GM23338 (cell line): ENCODE data around the gene CCDC57. TPM values are rescaled to one million over a fixed set of nuclear protein-coding genes. Genes with fewer than 3 reads are reported as not detected.

Experiments used
- ATAC-seq: fragments of 200-7000 bp; cut with Tn5 transposase; 3 replicates; pipeline ENCODE4 v1.9.1; 2020
- DNase-seq: peaks from one replicate; pipeline ENCODE4 v3.0.0-alpha.2; 2015; ENCODE audit warnings: low spot score
- H2AFZ ChIP-seq: fragments of 200-600 bp; sonication (generic); 2 replicates; pipeline ENCODE4 v1.8.0; 2016; ENCODE audit warnings: antibody characterized with exemption, mild to moderate bottlenecking, moderate library complexity
- H3F3A ChIP-seq: fragments of 200-600 bp; sonication (generic); replicated peaks from 2 replicates; pipeline ENCODE4 v1.8.0; 2017; ENCODE audit warnings: antibody characterized with exemption, mixed run types, low read depth
- H3K27ac ChIP-seq: fragments of 200-600 bp; sonication (generic); 2 replicates; pipeline ENCODE4 v1.6.1; 2016; ENCODE audit warnings: low read depth
- H3K27me3 ChIP-seq: fragments of 200-600 bp; sonication (generic); 2 replicates; pipeline ENCODE4 v1.8.0; 2016; ENCODE audit warnings: mild to moderate bottlenecking, mixed run types, moderate library complexity; ENCODE audit not compliant: insufficient read depth
- H3K36me3 ChIP-seq: fragments of 200-600 bp; sonication (generic); 2 replicates; pipeline ENCODE4 v1.8.0; 2016; ENCODE audit warnings: mild to moderate bottlenecking; ENCODE audit not compliant: insufficient read depth
- H3K4me1 ChIP-seq: fragments of 200-600 bp; sonication (generic); 2 replicates; pipeline ENCODE4 v1.8.0; 2016; ENCODE audit warnings: mild to moderate bottlenecking, moderate library complexity; ENCODE audit not compliant: insufficient read depth
- H3K4me2 ChIP-seq: fragments of 200-600 bp; sonication (generic); 2 replicates; pipeline ENCODE4 v1.7.1; 2017; ENCODE audit warnings: mixed run types
- H3K4me3 ChIP-seq: fragments of 200-600 bp; sonication (generic); 2 replicates; pipeline ENCODE4 v1.6.1; 2016; ENCODE audit warnings: mixed run types
- H3K79me2 ChIP-seq: fragments of 200-600 bp; sonication (generic); replicated peaks from 2 replicates; pipeline ENCODE4 v1.8.0; 2017; ENCODE audit warnings: mild to moderate bottlenecking; ENCODE audit not compliant: insufficient read depth
- H3K9me2 ChIP-seq: fragments of 200-600 bp; sonication (generic); 2 replicates; pipeline ENCODE4 v1.8.0; 2017; ENCODE audit not compliant: insufficient read depth
- H4K20me1 ChIP-seq: fragments of 200-600 bp; sonication (generic); replicated peaks from 2 replicates; pipeline ENCODE4 v1.8.0; 2017; ENCODE audit warnings: mild to moderate bottlenecking; ENCODE audit not compliant: insufficient read depth
- H3K27ac Mint-ChIP-seq: 2 replicates; pipeline ENCODE4 v1.8.0; 2020; ENCODE audit warnings: inconsistent platforms, mild to moderate bottlenecking, moderate library complexity, mixed read lengths
- H3K27me3 Mint-ChIP-seq: 3 replicates; pipeline ENCODE4 v1.8.0; 2022; ENCODE audit warnings: low read depth, mild to moderate bottlenecking, moderate library complexity, mixed read lengths, inconsistent platforms; ENCODE audit not compliant: insufficient read depth, poor library complexity
- H3K36me3 Mint-ChIP-seq: 3 replicates; pipeline ENCODE4 v1.8.0; 2021; ENCODE audit warnings: low read depth, mild to moderate bottlenecking, inconsistent platforms, moderate library complexity, mixed read lengths
- H3K4me1 Mint-ChIP-seq: 3 replicates; pipeline ENCODE4 v1.8.0; 2020; ENCODE audit warnings: mild to moderate bottlenecking, inconsistent platforms, mixed read lengths
- H3K4me3 Mint-ChIP-seq: 3 replicates; pipeline ENCODE4 v1.8.0; 2021; ENCODE audit warnings: moderate library complexity, mild to moderate bottlenecking, inconsistent platforms, mixed read lengths
- H3K9me3 Mint-ChIP-seq: 3 replicates; pipeline ENCODE4 v1.8.0; 2020; ENCODE audit warnings: moderate library complexity, mild to moderate bottlenecking, inconsistent platforms, mixed read lengths
- CREB1 ChIP-seq: fragments of 250-450 bp; sonication (Bioruptor Pico); IDR thresholded peaks from 2 replicates; pipeline ENCODE4 v1.5.0; 2020; ENCODE audit warnings: low read depth, mild to moderate bottlenecking, moderate library complexity
- EZH2phosphoT487 ChIP-seq: fragments of 200-600 bp; sonication (generic); IDR thresholded peaks from one replicate; pipeline ENCODE4 v1.8.1; 2018; ENCODE audit warnings: antibody characterized with exemption; ENCODE audit not compliant: unreplicated experiment
- NANOG ChIP-seq: IDR thresholded peaks from 2 replicates; pipeline ENCODE4 v1.6.1; 2016; ENCODE audit warnings: antibody characterized with exemption, borderline replicate concordance
- POLR2AphosphoS5 ChIP-seq: IDR thresholded peaks from 2 replicates; pipeline ENCODE4 v1.6.1; 2016; ENCODE audit warnings: antibody characterized with exemption, low read depth
- ZNF114 ChIP-seq: fragments of 250-450 bp; sonication (Bioruptor Pico); IDR thresholded peaks from 2 replicates; pipeline ENCODE4 v1.5.0; 2020; ENCODE audit warnings: mild to moderate bottlenecking, moderate library complexity
- ZNF331 ChIP-seq: fragments of 250-450 bp; sonication (Bioruptor Pico); IDR thresholded peaks from 2 replicates; pipeline ENCODE4 v1.5.0; 2020; ENCODE audit warnings: low read depth, mild to moderate bottlenecking, moderate library complexity
- polyA plus RNA-seq: library from polyadenylated mRNA; unstranded; fragments of >200 nt; fragmentation: Nextera tagmentation; extraction: Ambion mirVana; gene quantifications from 2 replicates; pipeline ENCODE4 v1.2.1, GENCODE V29; 2016
- total RNA-seq: library from RNA; depleted of rRNA; stranded (reverse); fragments of >200 nt; shearing (Covaris generic); gene quantifications from 2 replicates; pipeline ENCODE4 v1.2.3, GENCODE V29; 2014
- TF ChIP-seq, protein P1 (sequence below), 2 experiments: fragments of 200-600 bp in 1 of 2; sonication (generic) in 1 of 2; conservative IDR thresholded peaks; 2 replicates each; pipeline versions ENCODE4 v1.5.1 to v1.6.1; 2016 to 2017; ENCODE audit warnings: antibody characterized with exemption in 2 of 2, low read depth in 2 of 2, mild to moderate bottlenecking in 2 of 2, moderate library complexity in 1 of 2
- TF ChIP-seq, protein P2 (sequence below): fragments of 250-450 bp; sonication (Bioruptor Pico); IDR thresholded peaks from 2 replicates; pipeline ENCODE4 v1.5.0; 2020; ENCODE audit warnings: mild to moderate bottlenecking, moderate library complexity
- TF ChIP-seq, protein P3 (sequence below): IDR thresholded peaks from one replicate; pipeline ENCODE4 v1.6.1; 2018; ENCODE audit warnings: antibody characterized with exemption; ENCODE audit not compliant: unreplicated experiment

The CCDC57 gene
- total and polyA plus RNA-seq, 2 experiments from 2014 or later, result 7.0 to 16.3 TPM

DNA sequence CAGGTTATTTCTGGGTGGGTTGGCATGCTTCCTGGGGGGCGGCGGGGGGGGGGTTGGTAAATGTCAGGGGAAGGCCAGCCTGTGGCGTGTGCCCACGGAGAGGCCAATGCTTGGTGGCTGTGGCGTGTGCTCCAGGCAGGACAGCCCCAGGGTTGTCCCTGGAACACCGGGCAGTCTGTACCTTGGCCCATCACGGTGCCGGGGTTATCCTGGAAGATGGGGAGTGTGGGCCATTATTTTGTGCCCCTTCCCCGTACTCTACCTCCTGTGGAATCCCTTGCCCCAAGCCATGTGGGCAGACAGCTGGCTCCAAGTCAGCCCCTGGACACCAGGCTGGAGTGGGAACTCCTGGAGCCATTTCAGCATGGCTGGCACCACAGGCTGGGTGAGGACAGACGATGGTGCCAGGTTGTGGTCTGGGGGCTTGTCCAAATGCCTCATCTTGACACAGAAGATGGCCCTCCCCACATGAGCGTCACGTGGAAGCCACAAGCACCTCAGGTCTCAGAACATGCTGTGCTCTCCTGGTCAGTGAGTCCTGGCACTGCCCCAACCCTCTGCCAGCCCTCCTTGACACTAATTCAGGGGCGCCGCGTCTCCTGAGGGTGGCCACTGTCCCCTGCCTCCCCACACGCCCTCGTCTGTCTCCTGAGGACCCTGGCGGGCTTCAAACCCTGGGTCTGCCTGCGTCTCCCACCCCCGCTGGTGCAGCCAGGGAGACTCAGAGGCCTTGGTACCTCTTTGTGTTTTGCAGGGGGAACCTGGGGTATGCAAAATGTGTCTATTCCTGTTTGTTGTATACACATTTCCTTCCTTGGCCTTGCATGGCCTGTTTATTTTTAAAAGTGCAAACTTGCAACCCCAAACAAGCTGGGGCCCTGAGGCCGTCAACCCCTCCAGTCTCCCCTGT, 20.5 kb upstream of the CCDC57 start:
- Mint-ChIP-seq H3K9me3 (no peaks in the 10 kb centered on the region), H3K36me3 (no peaks in the 10 kb centered on the region), H3K27ac (no peak overlapping the region), H3K4me3 (no peak overlapping the region), H3K27me3 (peaks cover 32% of the 10 kb centered on the region), H3K4me1 (peaks cover 5% of the 10 kb centered on the region; the same call in 1 of the 3 replicates)
- Histone ChIP-seq H3K4me3 (no peak overlapping the region), H3K9me2 (no peaks in the 10 kb centered on the region), H4K20me1 (no peaks in the 10 kb centered on the region; the same call in 1 of the 2 replicates), H3K27ac (no peak overlapping the region), H2AFZ (no peak overlapping the region), H3K4me2 (no peak overlapping the region), H3K27me3 (peaks cover 35% of the 10 kb centered on the region), H3F3A (peaks cover 2% of the 10 kb centered on the region; the same call in 1 of the 2 replicates), H3K79me2 (no peaks in the 10 kb centered on the region), H3K36me3 (no peaks in the 10 kb centered on the region), H3K4me1 (no peaks in the 10 kb centered on the region)
- DNase-seq (no peak), ATAC-seq (no peak)
- no peak for TF ChIP-seq EZH2phosphoT487
- TF ChIP-seq NANOG, result no peak
- TF ChIP-seq CREB1 (CRISPR knock-in tag), result no peak
- TF ChIP-seq, protein P1, sequence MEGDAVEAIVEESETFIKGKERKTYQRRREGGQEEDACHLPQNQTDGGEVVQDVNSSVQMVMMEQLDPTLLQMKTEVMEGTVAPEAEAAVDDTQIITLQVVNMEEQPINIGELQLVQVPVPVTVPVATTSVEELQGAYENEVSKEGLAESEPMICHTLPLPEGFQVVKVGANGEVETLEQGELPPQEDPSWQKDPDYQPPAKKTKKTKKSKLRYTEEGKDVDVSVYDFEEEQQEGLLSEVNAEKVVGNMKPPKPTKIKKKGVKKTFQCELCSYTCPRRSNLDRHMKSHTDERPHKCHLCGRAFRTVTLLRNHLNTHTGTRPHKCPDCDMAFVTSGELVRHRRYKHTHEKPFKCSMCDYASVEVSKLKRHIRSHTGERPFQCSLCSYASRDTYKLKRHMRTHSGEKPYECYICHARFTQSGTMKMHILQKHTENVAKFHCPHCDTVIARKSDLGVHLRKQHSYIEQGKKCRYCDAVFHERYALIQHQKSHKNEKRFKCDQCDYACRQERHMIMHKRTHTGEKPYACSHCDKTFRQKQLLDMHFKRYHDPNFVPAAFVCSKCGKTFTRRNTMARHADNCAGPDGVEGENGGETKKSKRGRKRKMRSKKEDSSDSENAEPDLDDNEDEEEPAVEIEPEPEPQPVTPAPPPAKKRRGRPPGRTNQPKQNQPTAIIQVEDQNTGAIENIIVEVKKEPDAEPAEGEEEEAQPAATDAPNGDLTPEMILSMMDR (conservative IDR thresholded peaks at IDR 0.05; ENCODE audit: low read depth in 2 of 2), result no peak
- TF ChIP-seq ZNF331, result no peak
- TF ChIP-seq POLR2AphosphoS5, result no peak

DNA sequence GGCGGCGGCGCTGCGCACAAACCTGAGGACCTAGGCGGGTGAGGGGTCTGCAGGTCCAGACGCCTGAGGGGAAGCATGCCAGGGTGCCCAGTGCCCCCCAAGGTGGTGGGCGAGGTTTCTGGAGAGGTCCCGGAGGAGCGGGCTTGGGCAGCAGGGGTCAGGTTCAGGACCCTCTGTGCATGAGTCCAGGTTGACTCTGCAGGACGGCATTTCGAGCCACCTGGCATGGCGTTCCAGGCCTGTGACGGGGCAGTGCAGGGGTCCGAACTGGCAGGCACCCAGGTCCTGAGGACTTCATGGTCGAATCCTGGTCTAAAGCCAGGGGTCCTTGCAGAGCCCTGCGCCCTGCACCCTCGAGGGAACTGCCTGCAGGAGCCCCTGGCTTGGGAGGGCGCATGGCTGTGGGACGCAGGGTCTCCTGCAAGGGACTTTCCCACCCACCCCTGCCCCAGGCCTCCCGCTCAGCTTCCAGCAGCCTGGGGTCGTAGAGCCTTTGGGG, 19.7 kb upstream of the CCDC57 start:
- Histone ChIP-seq H4K20me1 (no peaks in the 10 kb centered on the region; the same call in 1 of the 2 replicates), H2AFZ (peak overlapping the region; percentile 95; the same call in 1 of the 2 replicates)
- TF ChIP-seq, protein P2, sequence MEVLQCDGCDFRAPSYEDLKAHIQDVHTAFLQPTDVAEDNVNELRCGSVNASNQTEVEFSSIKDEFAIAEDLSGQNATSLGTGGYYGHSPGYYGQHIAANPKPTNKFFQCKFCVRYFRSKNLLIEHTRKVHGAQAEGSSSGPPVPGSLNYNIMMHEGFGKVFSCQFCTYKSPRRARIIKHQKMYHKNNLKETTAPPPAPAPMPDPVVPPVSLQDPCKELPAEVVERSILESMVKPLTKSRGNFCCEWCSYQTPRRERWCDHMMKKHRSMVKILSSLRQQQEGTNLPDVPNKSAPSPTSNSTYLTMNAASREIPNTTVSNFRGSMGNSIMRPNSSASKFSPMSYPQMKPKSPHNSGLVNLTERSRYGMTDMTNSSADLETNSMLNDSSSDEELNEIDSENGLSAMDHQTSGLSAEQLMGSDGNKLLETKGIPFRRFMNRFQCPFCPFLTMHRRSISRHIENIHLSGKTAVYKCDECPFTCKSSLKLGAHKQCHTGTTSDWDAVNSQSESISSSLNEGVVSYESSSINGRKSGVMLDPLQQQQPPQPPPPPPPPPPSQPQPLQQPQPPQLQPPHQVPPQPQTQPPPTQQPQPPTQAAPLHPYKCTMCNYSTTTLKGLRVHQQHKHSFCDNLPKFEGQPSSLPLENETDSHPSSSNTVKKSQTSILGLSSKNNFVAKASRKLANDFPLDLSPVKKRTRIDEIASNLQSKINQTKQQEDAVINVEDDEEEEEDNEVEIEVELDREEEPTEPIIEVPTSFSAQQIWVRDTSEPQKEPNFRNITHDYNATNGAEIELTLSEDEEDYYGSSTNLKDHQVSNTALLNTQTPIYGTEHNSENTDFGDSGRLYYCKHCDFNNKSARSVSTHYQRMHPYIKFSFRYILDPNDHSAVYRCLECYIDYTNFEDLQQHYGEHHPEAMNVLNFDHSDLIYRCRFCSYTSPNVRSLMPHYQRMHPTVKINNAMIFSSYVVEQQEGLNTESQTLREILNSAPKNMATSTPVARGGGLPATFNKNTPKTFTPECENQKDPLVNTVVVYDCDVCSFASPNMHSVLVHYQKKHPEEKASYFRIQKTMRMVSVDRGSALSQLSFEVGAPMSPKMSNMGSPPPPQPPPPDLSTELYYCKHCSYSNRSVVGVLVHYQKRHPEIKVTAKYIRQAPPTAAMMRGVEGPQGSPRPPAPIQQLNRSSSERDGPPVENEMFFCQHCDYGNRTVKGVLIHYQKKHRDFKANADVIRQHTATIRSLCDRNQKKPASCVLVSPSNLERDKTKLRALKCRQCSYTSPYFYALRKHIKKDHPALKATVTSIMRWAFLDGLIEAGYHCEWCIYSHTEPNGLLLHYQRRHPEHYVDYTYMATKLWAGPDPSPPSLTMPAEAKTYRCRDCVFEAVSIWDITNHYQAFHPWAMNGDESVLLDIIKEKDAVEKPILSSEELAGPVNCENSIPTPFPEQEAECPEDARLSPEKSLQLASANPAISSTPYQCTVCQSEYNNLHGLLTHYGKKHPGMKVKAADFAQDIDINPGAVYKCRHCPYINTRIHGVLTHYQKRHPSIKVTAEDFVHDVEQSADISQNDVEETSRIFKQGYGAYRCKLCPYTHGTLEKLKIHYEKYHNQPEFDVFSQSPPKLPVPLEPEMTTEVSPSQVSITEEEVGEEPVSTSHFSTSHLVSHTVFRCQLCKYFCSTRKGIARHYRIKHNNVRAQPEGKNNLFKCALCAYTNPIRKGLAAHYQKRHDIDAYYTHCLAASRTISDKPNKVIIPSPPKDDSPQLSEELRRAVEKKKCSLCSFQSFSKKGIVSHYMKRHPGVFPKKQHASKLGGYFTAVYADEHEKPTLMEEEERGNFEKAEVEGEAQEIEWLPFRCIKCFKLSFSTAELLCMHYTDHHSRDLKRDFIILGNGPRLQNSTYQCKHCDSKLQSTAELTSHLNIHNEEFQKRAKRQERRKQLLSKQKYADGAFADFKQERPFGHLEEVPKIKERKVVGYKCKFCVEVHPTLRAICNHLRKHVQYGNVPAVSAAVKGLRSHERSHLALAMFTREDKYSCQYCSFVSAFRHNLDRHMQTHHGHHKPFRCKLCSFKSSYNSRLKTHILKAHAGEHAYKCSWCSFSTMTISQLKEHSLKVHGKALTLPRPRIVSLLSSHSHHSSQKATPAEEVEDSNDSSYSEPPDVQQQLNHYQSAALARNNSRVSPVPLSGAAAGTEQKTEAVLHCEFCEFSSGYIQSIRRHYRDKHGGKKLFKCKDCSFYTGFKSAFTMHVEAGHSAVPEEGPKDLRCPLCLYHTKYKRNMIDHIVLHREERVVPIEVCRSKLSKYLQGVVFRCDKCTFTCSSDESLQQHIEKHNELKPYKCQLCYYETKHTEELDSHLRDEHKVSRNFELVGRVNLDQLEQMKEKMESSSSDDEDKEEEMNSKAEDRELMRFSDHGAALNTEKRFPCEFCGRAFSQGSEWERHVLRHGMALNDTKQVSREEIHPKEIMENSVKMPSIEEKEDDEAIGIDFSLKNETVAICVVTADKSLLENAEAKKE, result no peak
- TF ChIP-seq, protein P3, sequence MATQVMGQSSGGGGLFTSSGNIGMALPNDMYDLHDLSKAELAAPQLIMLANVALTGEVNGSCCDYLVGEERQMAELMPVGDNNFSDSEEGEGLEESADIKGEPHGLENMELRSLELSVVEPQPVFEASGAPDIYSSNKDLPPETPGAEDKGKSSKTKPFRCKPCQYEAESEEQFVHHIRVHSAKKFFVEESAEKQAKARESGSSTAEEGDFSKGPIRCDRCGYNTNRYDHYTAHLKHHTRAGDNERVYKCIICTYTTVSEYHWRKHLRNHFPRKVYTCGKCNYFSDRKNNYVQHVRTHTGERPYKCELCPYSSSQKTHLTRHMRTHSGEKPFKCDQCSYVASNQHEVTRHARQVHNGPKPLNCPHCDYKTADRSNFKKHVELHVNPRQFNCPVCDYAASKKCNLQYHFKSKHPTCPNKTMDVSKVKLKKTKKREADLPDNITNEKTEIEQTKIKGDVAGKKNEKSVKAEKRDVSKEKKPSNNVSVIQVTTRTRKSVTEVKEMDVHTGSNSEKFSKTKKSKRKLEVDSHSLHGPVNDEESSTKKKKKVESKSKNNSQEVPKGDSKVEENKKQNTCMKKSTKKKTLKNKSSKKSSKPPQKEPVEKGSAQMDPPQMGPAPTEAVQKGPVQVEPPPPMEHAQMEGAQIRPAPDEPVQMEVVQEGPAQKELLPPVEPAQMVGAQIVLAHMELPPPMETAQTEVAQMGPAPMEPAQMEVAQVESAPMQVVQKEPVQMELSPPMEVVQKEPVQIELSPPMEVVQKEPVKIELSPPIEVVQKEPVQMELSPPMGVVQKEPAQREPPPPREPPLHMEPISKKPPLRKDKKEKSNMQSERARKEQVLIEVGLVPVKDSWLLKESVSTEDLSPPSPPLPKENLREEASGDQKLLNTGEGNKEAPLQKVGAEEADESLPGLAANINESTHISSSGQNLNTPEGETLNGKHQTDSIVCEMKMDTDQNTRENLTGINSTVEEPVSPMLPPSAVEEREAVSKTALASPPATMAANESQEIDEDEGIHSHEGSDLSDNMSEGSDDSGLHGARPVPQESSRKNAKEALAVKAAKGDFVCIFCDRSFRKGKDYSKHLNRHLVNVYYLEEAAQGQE, result no peak
- no peak for TF ChIP-seq ZNF114 (CRISPR knock-in tag)

More for the DNA sequence above, 19.7 kb upstream of the CCDC57 start:
- Histone ChIP-seq H3K79me2 (no peaks in the 10 kb centered on the region), H3F3A (no peaks in the 10 kb centered on the region; the same call in 1 of the 2 replicates), H3K36me3 (no peaks in the 10 kb centered on the region), H3K4me2 (peak overlapping the region; percentile 90), H3K27me3 (peaks cover 43% of the 10 kb centered on the region), H3K27ac (no peak overlapping the region), H3K4me1 (no peaks in the 10 kb centered on the region), H3K4me3 (peak overlapping the region; percentile 66), H3K9me2 (no peaks in the 10 kb centered on the region)
- Mint-ChIP-seq H3K4me1 (peaks cover 5% of the 10 kb centered on the region; the same call in 1 of the 3 replicates), H3K4me3 (no peak overlapping the region; the same call in 2 of the 3 replicates), H3K27me3 (peaks cover 38% of the 10 kb centered on the region), H3K9me3 (no peaks in the 10 kb centered on the region), H3K27ac (no peak overlapping the region), H3K36me3 (no peaks in the 10 kb centered on the region)
- ATAC-seq (no peak), DNase-seq (no peak)
